H7 (cell line): ENCODE results near the gene METRN. TPM values are rescaled to one million over a fixed set of nuclear protein-coding genes. Genes with fewer than 3 reads are reported as not detected.
"Not testable (repeated sequence)": the region's sequence is repeated elsewhere in the genome, so short reads cannot be mapped to it uniquely, and the experiment has no call there.

Experiments
- DNase-seq: peaks from one replicate; pipeline ENCODE4 v3.0.0; 2012
- H3K27me3 ChIP-seq: 2 replicates; pipeline ENCODE4 v1.6.0; 2011; ENCODE audit warnings: mild to moderate bottlenecking, low read length; ENCODE audit not compliant: control insufficient read depth, insufficient read depth
- H3K36me3 ChIP-seq: replicated peaks from 2 replicates; pipeline ENCODE4 v1.5.1; 2011; ENCODE audit warnings: low read length; ENCODE audit not compliant: control insufficient read depth, insufficient read depth
- H3K4me3 ChIP-seq: 2 replicates; pipeline ENCODE4 v1.5.1; 2011; ENCODE audit warnings: low read depth, mild to moderate bottlenecking, control low read depth, low read length, moderate library complexity; ENCODE audit not compliant: insufficient read depth
- total RNA-seq: library from RNA; depleted of rRNA; stranded (reverse); fragments of >200 nt; shearing (Covaris generic); gene quantifications from 2 replicates; pipeline ENCODE4 v1.2.3, GENCODE V29; 2014

The METRN gene
- total RNA-seq, 1 experiment from 2014 or later = 49.6 TPM

- DNase-seq = peak; percentile 57
- H3K27me3 ChIP-seq = no peaks in the 10 kb centered on the region
- peak overlapping the region; percentile 87 for H3K4me3 ChIP-seq
- peaks cover 11% of the 10 kb centered on the region for H3K36me3 ChIP-seq
Observed at GRCh38 chr16:682493-683395, 32.2 kb upstream of the METRN start.

GRCh38 chr16:683396-684070, 31.4 kb upstream of the METRN start:
- Histone ChIP-seq H3K27me3 (no peaks in the 10 kb centered on the region), H3K4me3 (peak overlapping the region; percentile 87)
- DNase-seq = peak; percentile 77

GRCh38 chr16:684071-684794, 30.7 kb upstream of the METRN start, which contains the start of gene JMJD8:
TSS of gene JMJD8 (minus strand) at chr16:684334. CDS start at chr16:684319, 15 bp downstream.
- Histone ChIP-seq H3K4me3 (peak within 1 kb of the TSS; percentile 87), H3K27me3 (no peaks in the 10 kb centered on the region), H3K36me3 (peaks cover 11% of the 10 kb centered on the region)
- peak; percentile 99 for DNase-seq

More at GRCh38 chr16:683396-684070, 31.4 kb upstream of the METRN start:
- H3K36me3 ChIP-seq = peaks cover 11% of the 10 kb centered on the region

- H3K4me3 ChIP-seq = no peak overlapping the region
Observed at GRCh38 chr16:684961-685696, 29.8 kb upstream of the METRN start.

GRCh38 chr16:685967-686366, 29.0 kb upstream of the METRN start:
- DNase-seq = peak; percentile 84

More at GRCh38 chr16:684961-685696, 29.8 kb upstream of the METRN start:
- DNase-seq = no peak
- peaks cover 11% of the 10 kb centered on the region for H3K36me3 ChIP-seq
- no peaks in the 10 kb centered on the region for H3K27me3 ChIP-seq

GRCh38 chr16:686459-687260, 28.3 kb upstream of the METRN start:
- peaks cover 9% of the 10 kb centered on the region for H3K36me3 ChIP-seq
- DNase-seq = no peak
- peaks cover 5% of the 10 kb centered on the region for H3K27me3 ChIP-seq
- H3K4me3 ChIP-seq = no peak overlapping the region

More at GRCh38 chr16:685967-686366, 29.0 kb upstream of the METRN start:
- H3K4me3 ChIP-seq = no peak overlapping the region
- peaks cover 11% of the 10 kb centered on the region for H3K36me3 ChIP-seq
- H3K27me3 ChIP-seq = peaks cover 2% of the 10 kb centered on the region

GRCh38 chr16:687499-687898, 27.4 kb upstream of the METRN start:
- Histone ChIP-seq H3K4me3 (no peak overlapping the region), H3K27me3 (peaks cover 12% of the 10 kb centered on the region), H3K36me3 (peaks cover 2% of the 10 kb centered on the region)
- no peak for DNase-seq

- Histone ChIP-seq H3K4me3 (peak overlapping the region; percentile 80), H3K27me3 (peaks cover 30% of the 10 kb centered on the region), H3K36me3 (no peaks in the 10 kb centered on the region)
- no peak for DNase-seq
Observed at GRCh38 chr16:689175-689897, 25.6 kb upstream of the METRN start.

- not testable (repeated sequence) for H3K36me3 ChIP-seq, DNase-seq, H3K4me3 ChIP-seq
- peaks cover 46% of the 10 kb centered on the region for H3K27me3 ChIP-seq
Observed at GRCh38 chr16:691242-691641, 23.7 kb upstream of the METRN start.

- H3K36me3 ChIP-seq = no peaks in the 10 kb centered on the region
- H3K27me3 ChIP-seq = peaks cover 53% of the 10 kb centered on the region
- peak; percentile 58 for DNase-seq
- H3K4me3 ChIP-seq = no peak overlapping the region
Observed at GRCh38 chr16:692356-693108, 22.4 kb upstream of the METRN start.

- Histone ChIP-seq H3K4me3 (peak overlapping the region; percentile 53; the same call in 1 of the 2 replicates), H3K36me3 (no peaks in the 10 kb centered on the region)
- no peak for DNase-seq
Observed at GRCh38 chr16:693364-693763, 21.6 kb upstream of the METRN start.

GRCh38 chr16:693766-694165, 21.2 kb upstream of the METRN start:
- H3K4me3 ChIP-seq = peak overlapping the region; percentile 53

More at GRCh38 chr16:693364-693763, 21.6 kb upstream of the METRN start:
- peaks cover 56% of the 10 kb centered on the region for H3K27me3 ChIP-seq

More at GRCh38 chr16:693766-694165, 21.2 kb upstream of the METRN start:
- Histone ChIP-seq H3K36me3 (no peaks in the 10 kb centered on the region), H3K27me3 (peaks cover 57% of the 10 kb centered on the region)
- DNase-seq = peak; percentile 84
